Body of pancreas (tissue), 4 donors: ENCODE results near the gene GPC1.

Source experiments
- CTCF ChIP-seq, 7 experiments: fragments of 450-650 bp in 4 of 7; fragments of 200-600 bp in 3 of 7; sonication (generic) in 3 of 7; IDR thresholded peaks; one replicate each; pipeline ENCODE4 v1.5.1; 2016 to 2019; ENCODE audit warnings: antibody characterized with exemption in 7 of 7
- POLR2A ChIP-seq, 3 donors: fragments of 450-650 bp; IDR thresholded peaks; one replicate each; pipeline ENCODE4 v1.6.1; 2016; ENCODE audit warnings: antibody characterized with exemption in 3 of 3, mild to moderate bottlenecking in 2 of 3

- TF ChIP-seq CTCF (IDR thresholded peaks at IDR 0.05): no peak
- TF ChIP-seq POLR2A (IDR thresholded peaks at IDR 0.05): no peak
These were observed 31.7 kb downstream of the GPC1 start for GRCh38 chr2:240467149-240467642.
